HG02798 (cell line): ENCODE data around the gene OR13A1.
"Not testable (repeated sequence)": the region's sequence is repeated elsewhere in the genome, so short reads cannot be mapped to it uniquely, and the experiment has no call there.

Experiments used
- ATAC-seq: cut with Tn5 transposase; IDR thresholded peaks from one replicate; pipeline ENCODE4 v1.9.1; 2021; ENCODE audit warnings: mild to moderate bottlenecking; ENCODE audit not compliant: unreplicated experiment, poor library complexity

The OR13A1 gene

GRCh38 chr10:45286980-45287379, 28.4 kb downstream of the OR13A1 start:
- ATAC-seq = no peak

- no peak for ATAC-seq
These were observed 33.3 kb downstream of the OR13A1 start for GRCh38 chr10:45282061-45282460.

GRCh38 chr10:45280113-45280760, 35.2 kb downstream of the OR13A1 start:
- no peak for ATAC-seq

DNA sequence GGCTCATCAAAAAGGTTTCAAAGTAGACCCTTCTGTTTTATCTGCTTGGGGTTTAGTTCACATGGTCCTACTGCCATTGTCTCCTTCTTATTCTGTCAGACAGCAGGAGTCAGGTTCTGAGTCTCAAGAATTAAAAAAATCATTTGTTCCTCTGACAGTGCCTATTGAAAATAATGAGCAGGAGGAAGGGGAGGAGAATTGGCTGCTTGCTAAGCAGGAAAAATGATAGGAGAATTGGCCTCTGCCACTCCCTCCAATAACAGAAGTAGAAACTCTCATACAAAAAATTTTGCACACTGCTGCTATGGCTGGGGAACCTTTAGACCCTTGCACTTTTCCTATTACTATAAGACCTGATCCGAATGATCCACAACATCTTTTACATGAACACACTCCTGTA, 35.7 kb downstream of the OR13A1 start:
- no peak for ATAC-seq

- ATAC-seq = no peak
These were observed 36.4 kb downstream of the OR13A1 start for GRCh38 chr10:45278860-45279498.

GRCh38 chr10:45276146-45276545, 39.3 kb downstream of the OR13A1 start:
- ATAC-seq = not testable (repeated sequence)

DNA sequence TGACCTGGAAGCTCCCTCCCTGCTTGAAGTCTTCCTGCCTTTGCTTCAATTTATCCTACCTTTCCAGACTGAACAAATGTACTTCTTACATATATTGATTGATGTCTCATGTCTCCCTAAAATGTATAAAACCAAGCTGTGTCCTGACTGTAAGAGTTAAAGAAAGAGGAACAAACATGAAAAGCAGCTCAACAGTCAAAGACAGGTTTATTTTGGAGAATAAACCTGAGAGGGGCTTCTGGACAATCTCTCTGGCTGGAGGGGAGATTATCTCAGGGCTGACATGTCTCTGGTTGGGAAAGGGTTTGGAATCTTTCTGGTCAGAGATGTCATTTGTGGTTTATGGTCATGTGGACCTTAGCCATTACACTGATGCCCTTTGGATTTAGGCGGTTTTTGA, 41.0 kb downstream of the OR13A1 start:
- no peak for ATAC-seq

GRCh38 chr10:45267777-45268176, 47.6 kb downstream of the OR13A1 start:
- ATAC-seq = not testable (repeated sequence)

- no peak for ATAC-seq
These were observed 49.4 kb downstream of the OR13A1 start for GRCh38 chr10:45265996-45266395.

- ATAC-seq = no peak
These were observed 53.5 kb downstream of the OR13A1 start for GRCh38 chr10:45261946-45262345.

DNA sequence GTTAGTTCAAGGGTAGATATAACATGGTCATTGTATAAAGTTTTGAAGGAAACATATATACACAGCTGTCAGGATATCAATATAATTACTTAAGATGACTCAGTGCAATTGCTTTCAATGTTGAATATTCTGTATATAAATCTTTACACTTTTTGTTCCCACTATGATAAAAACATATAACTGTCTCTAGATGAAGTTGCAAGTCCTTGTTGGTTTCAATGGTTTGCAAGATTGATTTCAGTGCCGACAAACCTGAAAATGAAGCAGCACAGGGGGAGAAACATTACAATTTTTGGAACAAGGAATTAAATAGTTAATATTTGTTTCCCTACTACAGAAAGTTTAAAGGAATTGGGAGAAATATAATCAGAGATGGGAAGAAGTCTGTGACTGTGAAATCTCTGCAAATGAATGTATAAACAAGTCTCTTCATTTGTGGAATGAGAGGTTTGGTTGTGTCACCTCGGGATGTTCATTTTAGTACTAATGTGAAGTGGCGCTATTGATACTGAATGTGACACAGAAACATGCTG, 54.1 kb downstream of the OR13A1 start:
- no peak for ATAC-seq

- ATAC-seq = not testable (repeated sequence)
These were observed 54.8 kb downstream of the OR13A1 start for GRCh38 chr10:45260635-45261034.

DNA sequence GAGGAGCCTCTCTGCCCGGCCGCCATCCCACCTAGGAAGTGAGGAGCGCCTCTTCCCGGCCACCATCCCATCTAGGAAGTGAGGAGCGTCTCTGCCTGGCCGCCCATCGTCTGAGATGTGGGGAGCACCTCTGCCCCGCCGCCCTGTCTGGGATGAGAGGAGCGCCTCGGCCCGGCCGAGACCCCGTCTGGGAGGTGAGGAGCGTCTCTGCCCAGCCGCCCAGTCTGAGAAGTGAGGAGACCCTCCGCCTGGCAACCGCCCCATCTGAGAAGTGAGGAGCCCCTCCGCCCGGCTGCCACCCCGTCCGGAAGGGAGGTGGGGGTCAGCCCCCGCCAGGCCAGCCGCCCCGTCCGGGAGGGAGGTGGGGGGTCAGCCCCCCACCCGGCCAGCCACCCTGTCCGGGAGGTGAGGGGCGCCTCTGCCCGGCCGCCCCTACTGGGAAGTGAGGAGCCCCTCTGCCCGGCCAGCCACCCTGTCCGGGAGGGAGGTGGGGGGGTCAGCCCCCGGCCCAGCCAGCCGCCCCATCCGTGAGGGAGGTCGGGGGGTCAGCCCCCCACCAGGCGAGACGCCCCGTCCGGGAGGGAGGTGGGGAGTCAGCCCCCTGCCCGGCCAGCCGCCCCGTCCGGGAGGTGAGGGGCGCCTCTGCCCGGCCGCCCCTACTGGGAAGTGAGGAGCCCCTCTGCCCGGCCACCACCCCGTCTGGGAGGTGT, 55.5 kb downstream of the OR13A1 start:
- not testable (repeated sequence) for ATAC-seq

GRCh38 chr10:45257600-45257999, 57.8 kb downstream of the OR13A1 start:
- no peak for ATAC-seq

DNA sequence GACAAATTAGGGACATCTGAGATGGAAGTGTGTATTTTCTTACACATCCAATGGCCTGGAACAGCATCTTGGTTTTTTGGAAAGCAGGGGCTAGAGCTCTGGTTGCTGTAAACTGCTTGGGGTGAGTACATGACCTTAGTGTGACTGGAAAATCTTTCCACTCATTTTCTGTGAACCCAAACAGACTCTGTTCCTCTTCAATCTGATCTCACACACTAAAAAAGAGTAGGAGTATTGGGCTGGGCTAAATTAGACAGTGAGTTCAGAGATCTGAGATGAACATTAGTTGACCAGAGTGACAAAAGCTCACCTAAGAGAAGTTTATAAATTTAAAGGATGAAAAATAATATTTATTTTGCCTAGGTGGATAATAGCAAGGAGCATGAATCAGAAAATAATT, 59.2 kb downstream of the OR13A1 start:
- no peak for ATAC-seq

DNA sequence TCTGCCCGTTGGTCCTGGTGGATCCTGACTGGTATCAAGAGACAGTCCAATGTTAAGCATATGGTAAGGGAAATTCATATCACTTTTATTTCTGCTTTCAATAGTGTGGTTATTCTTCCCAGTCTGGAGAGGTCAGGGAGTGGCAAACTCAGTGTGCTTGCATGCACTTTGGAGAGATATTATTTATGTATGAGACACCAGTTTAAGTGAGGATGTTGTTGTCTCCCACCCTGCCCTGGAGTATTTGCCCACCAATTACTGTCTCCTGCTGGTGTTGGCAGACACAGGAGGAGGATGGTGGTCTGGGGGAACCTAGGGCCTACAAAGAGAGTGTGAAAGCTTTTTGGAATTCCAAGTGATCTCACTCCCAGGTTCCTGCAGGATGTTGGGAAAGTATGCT, 59.7 kb downstream of the OR13A1 start:
- no peak for ATAC-seq

DNA sequence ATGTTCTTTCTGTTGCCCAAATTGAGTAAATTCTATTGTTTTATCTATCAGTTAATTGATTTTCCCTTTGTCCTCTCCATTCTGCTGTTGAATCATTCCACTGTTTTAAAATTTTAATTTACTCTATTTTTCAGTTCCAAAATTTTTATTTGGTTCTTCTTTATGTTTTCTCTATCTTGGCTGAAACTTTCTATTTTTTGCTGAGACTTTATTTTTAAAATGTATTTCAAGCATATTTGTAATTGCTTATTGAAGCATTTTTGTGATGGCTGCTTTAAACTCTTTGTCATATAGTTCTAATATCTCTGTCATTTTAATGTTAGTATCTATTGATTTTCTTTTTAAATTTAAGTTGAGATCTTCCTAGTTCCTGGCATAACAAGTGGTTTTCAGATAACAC, 60.5 kb downstream of the OR13A1 start:
- ATAC-seq = no peak

DNA sequence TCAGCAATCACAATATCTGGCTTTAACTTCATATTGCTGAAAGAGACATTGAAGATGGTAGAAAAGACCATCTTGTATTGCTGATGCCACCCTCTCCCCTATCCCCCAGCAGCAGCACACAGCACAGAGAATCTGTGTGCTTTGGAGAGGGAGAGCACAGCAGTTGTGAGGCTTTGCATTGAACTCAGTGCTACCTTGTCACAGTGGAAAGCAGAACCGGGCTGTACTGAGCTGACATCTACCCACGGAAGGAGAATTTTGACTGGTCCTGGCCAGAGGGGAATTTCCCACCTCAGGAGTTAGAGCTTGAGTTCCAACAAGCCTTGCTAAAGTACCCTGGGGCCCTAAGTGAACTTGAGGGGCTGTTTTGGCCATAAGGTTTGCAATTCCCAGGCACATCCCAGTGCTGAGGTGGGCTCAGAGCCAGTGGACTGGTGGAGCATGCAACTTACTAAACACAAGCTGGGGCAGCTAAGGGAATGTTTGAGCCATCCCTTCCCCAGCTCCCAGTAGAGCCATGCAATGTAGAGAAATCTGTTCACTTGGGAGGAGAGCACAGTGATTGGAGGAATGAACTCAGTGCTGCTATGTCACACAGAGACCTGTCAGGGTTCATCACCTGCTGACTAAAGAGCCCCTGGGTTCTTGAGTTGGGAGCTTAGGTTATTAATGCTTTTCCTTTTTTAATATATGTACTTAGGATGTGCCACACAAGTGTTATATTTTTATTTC, 62.1 kb downstream of the OR13A1 start:
- peak; percentile 79 for ATAC-seq
